T-helper 2 cell (primary cell): ENCODE data around the gene MASP1.

ENCODE experiments used
- DNase-seq, 5 experiments: peaks; one replicate each; pipeline versions ENCODE4 v3.0.0 to v3.0.0-alpha.2; 2012 to 2022
- total RNA-seq, 2 donors: gene quantifications; one replicate each; lab custom pipeline; 2026; lab: John Stamatoyannopoulos, UW

MASP1 gene, protein sequence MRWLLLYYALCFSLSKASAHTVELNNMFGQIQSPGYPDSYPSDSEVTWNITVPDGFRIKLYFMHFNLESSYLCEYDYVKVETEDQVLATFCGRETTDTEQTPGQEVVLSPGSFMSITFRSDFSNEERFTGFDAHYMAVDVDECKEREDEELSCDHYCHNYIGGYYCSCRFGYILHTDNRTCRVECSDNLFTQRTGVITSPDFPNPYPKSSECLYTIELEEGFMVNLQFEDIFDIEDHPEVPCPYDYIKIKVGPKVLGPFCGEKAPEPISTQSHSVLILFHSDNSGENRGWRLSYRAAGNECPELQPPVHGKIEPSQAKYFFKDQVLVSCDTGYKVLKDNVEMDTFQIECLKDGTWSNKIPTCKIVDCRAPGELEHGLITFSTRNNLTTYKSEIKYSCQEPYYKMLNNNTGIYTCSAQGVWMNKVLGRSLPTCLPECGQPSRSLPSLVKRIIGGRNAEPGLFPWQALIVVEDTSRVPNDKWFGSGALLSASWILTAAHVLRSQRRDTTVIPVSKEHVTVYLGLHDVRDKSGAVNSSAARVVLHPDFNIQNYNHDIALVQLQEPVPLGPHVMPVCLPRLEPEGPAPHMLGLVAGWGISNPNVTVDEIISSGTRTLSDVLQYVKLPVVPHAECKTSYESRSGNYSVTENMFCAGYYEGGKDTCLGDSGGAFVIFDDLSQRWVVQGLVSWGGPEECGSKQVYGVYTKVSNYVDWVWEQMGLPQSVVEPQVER
- 0 reads per million in 2 donors for total RNA-seq

DNA sequence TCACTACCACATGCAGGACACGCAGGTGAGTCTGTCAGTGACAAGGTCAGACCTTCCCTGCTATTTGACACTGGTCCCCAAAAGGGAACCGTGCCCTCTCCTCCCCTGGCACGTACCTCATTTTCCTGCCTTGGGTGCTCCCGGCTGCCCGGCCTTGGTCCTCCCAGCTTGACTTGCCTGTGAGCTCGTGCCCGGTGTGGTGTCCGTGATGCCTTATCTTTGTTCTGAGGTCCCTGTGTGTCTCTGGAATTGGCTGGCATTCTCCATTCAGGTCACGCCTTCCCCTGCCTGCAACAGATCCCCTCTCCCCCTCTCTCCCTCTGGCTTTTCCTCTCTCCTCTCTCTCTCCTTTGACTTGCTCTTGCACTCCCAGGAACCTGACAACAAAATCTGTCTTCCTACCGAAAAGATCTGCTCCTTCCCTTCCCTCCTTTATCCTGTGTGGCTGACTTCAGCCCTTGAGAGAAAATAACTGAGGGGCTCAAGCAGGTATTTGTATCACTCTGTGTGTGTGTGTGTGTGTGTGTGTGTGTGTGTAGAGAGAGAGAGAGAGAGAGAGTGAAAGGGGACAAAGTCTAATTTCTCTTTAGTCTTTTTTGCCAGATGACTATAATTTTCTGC lies at the start of gene MASP1:
Gene MASP1 (minus strand): TSS at position 226 of the 621 bp plus-strand sequence. CDS start 105 bp downstream, at position 121.
- DNase-seq: no peak

DNA sequence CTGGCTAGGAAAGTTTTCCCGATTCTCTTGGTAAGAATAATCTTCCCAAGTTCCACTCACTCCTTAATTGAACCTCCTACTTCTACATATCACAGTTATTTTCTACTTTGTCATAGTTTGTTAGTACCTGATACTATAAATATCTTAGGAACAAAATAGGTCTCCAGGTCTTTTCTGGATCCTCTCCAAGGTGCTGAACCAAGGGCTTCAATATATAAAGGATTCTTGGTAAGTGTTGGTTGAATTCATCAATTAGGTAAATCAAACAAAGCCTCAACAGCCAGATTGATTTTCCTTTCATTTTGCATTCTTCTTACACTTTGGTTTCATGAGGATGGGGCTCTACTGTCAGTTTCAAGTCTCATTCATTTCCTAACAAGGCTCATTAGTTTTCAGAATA lies 49.0 kb upstream of the MASP1 start:
- no peak for DNase-seq

DNA sequence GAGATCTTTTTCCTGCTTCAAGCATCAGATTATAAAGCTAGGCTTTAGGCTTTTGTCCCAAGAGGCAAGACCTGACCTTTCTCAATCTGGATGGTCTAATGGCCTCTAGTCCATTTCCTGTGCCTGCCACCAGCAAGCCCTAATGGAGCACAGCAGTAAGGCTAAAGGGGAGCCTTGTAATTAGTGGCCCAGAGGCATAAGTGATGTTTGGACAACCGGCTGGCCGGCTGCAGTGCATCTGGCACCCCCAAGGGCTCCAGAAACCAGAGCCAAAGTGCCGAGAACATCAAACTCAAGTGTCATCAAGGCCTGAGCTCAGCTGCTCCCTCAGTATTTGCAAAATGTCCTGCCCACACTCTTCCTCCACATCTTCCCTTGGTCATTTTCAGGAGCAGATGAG lies 44.8 kb upstream of the MASP1 start:
- DNase-seq: no peak

DNA sequence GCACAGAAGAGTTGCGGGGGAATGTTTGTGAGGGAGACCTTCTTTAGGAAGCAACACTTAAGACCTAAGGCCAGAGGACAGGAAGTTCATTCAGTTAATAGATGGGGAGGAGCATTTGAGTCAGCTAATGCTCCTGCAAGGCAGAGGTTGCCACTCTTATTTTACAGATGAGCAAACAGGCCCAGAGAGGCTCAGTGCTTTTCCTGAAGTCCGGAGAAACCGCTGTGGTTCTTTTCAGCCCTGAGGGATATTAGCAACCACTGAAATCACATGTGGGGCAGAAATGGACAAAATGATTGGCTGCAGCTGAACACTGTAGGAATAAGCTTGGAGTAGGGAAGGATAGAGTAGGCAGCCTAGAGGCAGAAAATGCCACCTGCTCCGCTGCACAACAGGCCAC lies 43.4 kb upstream of the MASP1 start:
- DNase-seq: no peak

DNA sequence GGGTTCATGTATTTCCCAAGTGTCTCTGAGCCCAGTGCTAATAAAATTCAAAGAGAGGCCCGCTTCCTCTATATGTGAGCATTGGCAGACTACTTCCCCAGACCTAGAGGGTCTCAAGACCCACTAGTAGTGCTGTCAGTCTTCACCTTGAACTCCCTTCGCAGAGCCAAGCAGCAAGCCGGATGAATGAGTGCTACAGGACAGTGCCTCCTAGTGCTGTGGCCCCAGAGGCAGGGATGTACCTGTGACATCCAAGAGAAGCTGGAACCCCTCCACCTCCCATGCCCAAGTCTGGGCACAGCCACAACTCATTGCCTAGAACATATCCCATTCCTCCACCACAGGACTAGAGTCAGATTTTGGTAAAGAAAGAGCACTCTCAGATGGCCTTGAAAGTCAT lies 37.2 kb upstream of the MASP1 start:
- no peak for DNase-seq

DNA sequence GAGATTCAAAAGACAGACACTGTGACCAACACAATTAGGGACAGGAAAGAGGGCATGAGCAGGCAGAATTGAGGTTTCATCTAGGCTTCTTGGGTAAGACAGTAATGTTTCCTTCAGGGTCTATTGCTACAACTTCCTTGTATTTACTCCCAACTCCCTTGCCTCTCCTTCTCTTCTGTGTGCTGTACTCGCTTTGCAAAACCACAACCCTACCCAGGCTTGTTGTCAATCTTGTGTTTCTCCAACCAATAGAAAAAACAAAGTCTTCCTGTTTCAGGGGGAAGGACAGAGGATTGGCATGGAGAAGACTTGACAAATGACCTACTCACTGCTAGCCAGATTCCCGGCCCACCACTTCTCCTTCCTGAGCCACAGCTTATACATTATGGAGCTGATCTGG lies 36.3 kb upstream of the MASP1 start:
- DNase-seq: no peak

DNA sequence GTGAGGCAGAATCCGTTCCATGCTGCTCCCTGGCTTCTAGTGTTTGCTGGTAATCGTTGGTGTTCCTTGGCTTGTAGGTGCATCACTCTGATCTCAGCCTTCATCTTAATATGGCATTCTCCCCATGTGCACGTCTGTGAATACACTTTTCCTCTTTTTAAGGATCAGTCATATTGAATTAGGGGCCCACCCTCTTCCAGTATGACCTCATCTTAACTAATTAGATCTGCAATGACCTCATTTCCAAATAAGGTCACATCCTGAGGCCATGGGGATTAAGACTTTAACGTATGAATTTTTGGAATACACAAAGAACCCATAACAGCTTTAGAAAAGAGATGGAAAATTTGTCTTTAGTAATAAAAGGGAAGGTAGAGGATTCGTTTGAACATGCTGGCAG lies 34.1 kb upstream of the MASP1 start:
- no peak for DNase-seq

DNA sequence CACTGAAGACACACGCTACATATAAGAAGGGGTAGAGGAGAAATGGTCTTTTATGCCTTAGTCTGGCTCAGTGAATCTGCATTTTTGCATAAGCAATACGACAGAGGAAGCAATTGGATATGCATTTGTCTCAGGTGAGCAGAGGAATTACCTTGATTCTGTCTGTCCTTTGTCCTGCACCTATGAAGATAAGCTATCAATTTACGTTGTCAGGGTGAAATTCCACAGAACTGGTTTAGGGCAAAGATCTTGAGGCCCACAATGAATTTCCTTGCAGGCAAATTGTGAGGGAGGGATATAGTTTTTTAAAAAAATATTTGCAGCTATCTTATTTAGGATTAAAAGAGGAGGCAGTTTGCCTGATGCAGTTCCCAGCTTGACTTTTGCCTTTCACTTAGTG lies 31.6 kb upstream of the MASP1 start:
- DNase-seq: no peak

DNA sequence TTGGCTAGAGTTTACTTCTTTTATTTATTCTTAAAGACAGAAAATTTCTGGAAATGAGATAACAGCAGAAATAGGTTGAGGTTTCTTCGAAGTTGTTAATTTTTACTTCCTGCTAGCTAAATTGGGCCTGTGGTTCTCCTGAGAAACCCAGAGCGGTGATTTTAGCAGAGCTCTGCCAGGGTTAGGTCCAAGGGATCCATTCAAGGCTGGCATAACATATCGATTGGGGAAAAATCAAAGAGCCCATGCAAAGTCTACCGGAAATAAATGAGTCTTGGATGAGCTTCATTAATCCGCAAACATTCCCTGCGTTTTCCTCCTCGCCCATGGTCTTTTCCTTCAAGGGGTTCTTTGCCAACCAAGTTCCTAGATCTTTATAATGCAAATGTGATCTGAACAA lies 30.8 kb upstream of the MASP1 start:
- no peak for DNase-seq

DNA sequence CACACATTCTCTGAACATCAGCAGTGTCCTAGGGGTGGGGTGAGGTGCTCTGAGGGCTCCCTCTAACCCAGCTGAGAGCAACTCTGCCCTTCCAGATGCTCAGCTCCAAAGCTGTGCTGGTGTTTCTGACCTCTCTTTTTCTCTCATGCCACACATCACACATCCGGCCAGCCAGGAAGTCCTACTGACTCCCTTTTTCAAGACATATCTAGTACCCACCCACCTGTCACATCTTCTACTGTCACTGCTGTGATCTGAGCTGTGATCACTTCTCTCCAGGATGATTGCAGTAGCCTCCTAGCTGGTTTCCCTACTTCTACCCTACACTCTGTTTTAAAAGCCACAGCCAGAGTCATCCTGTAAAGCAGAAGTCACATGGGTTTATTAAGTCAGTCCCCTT lies 30.2 kb upstream of the MASP1 start:
- no peak for DNase-seq

DNA sequence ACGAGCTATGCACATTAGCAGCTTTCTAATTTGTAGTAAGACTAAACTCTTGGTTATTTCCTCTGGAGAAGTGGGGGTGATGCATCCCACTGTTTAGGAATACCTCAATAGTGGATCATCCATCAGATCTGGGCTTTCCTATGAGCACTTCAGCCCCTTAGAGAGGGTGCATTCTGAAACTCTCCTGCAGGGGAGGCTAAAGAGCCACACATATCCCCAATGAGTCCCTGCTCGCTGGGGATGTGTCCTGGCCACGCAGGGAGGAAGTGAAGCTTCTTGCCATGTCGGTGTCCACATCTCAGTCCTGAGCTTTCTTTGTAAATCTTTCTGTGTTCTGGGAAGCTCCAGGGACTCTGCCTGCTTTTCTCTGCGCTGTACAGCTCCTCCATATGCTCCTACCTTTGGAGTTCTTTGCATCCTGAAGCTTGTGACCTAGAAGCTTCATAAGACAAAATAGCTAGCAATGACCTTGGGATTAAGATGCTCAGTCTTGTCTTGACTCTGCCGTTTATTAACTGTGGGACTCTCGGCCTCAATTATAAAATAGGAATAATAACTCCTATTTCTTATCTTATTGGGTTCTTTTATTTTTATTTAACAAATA lies 28.3 kb upstream of the MASP1 start:
- peak in 4 of 5 experiments; percentile 6 to 65 (median 28) for DNase-seq

DNA sequence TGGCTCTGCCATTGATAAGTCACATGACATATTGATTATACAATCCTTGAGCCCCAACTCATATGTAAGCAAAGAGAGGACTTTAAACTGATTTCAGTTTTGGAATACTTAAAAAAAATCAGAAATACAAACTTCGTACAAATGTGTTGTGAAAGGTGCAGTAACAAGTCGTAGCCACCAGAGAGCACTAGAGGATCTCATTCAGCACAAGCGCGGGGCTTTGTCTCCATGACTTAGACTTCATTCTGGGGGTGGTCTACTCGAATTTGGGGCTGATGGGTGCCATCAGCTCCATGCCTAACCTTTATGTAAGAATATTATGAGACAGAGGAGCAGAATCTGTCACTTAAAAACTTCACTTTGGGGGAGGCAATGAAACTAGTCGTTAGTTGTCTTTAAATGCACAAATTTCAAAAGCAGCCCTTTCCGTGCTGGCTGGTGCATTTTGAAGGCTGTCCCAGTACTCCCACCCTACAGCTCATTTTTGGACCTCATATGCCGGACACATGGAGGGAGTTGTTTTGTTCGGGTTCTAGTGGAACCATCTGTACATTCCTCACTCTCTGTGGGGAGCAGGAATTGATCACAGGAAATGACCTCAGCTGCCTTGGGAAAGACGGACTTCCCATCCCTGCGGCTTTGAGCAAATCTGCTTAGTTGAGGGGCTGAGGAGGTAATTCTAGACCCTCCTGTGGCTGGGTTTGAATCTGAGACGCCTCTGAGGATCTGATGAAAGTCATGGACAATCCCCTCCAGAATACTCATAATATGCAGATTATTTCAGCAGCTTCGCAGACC lies 27.5 kb upstream of the MASP1 start:
- DNase-seq: peak in 4 of 5 experiments; percentile 4 to 54 (median 18)

DNA sequence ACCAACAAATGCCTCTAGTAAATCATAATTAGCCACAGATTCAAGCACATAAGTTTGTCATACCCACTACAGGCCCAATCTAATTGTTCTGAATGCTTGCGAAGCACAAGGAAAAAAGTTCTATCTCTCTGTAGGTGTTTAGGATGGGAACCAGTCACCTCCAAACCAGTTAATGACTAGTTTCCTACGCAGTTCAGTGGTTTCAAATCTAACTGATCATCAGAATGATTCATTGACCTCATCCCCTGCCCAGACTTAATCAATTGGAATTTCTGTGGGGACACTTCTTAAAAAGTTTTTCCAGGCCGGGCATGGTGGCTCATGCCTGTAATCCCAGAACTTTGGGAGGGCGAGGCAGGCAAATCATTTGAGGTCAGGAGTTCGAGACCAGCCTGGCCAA lies 24.3 kb upstream of the MASP1 start:
- DNase-seq: no peak

DNA sequence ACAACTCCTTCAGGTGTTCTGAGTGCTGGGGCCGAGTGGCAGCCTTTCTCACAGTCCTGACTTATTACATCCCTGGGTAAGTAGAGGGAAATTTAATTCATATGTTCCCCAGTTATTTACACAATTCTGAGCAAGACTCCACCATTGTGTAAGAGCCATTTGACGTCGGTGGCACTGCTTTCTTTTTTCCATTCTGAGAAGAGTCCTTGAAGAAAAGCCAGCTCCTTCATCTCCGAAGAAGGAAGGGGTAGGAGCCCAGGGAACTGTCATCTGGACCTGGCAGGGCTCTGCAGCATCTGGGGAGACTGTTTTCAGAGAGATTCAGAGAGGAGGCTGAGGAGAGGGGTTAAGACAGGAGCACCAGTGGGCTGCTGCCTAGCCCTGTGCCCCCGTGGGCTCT lies 22.6 kb upstream of the MASP1 start:
- no peak for DNase-seq

DNA sequence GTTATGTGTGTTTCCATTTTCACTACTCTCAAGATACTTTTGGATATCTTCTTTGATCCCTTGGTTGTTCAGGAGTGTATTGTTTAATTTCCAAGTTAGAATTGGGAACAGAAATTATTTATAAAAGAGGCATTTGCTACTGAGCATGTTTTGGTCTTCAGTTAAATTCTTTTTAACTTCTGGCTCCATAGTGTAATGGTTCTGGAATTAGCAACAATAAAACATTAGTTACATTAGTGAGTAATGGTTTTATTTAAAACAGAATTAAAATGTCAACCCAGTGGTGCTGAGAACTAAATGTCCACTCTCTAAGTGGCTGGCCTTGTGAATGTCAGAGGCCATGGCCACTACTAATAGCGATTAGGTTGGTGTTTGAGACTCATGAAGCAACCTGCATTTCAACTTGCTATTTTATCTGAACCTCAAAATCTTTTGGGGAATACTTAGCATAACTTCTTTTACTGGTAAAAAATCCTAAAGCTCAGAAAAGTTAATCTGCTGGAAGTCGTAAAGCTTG lies 19.5 kb upstream of the MASP1 start:
- DNase-seq: no peak

DNA sequence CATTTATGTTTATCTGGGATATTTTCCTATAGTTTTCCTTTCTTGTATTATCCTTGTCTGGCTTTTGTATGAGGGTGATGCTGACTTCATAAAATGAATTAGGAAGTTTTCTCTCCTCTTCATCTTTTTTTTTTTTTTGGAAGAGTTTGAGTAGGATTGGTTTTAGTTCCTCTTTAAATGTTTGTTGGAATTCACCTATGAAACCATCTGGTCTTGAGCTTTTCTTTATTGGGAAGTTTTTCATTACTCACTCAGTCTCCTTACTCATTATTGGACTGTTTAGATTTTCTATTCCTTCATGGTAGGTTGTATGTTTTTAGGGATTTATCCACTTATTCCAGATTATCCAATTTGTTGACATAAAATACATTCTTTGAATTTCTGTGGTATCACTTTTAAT lies 18.7 kb upstream of the MASP1 start:
- no peak for DNase-seq

DNA sequence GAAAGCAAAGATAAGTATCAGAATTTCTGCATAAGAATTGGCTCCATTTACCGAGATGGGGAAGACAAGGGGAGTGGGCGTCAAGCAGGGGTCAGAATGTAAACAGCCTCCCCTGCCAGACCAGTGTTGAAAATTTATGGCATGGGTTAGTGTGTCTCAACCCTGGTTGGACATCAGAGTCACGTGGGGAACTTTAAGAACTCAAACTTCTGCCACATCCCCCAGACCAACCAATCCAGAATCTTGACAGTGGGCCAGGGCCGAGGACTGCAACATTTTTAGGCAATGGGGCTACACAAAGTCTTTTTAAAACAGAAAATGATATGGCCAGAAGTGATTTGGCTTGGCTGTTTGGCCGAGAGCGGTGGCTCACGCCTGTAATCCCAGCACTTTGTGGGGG lies 14.3 kb upstream of the MASP1 start:
- DNase-seq: no peak

DNA sequence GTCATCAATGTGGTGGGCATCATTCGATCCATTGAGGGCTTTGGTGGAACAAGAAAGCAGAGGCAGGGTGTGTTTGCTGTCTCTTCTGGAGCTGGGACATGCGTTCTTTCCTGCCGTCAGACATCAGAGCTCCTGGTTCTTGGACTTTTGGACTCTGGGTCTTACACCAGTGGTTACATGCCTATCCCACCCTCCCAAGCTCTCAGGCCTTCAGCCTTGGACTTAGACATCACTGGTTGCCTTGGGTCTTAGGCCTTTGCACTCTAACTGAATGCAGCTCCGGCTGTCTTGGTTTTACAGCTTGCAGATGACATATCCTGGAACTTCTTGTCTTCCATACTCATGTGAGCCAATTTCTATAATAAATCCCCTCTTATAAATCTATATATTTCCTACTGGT lies 8.1 kb upstream of the MASP1 start:
- DNase-seq: no peak

DNA sequence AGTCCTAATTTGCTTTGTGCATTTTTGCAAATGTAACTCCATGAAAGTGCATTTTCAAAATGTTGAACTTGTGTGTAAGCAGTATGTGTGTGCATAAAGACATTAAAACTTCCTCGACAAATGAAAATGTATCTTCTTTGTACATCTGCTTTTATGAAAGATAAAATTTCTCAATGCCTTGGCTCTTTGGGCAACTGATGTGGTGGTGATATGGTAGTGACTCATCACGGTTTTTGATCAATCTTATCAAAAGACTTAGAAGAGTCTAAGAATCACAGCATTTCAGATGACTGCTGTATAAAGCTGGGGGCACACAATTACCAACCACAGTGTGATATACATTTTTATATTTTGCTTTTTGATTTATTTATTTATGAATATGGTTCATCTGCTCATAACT lies 5.4 kb upstream of the MASP1 start:
- no peak for DNase-seq

DNA sequence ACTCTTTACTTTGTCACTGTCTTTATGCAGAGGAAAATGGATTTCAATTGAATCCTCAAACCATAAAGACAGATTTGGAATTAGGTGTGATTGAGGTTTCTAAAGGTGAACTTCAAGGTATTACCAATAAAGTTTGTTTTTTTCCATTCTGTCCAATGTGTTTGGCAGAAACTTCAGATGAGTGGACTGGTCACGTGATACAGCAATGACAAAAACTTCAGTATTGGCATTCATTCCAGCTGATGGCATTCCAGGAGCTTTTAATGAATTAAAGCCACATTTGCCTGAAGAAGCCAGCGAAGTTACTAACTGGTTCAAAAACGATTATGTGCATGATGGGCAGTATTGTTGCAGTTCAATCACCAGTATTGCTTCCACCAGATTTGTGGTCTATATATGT lies 4.5 kb upstream of the MASP1 start:
- no peak for DNase-seq

DNA sequence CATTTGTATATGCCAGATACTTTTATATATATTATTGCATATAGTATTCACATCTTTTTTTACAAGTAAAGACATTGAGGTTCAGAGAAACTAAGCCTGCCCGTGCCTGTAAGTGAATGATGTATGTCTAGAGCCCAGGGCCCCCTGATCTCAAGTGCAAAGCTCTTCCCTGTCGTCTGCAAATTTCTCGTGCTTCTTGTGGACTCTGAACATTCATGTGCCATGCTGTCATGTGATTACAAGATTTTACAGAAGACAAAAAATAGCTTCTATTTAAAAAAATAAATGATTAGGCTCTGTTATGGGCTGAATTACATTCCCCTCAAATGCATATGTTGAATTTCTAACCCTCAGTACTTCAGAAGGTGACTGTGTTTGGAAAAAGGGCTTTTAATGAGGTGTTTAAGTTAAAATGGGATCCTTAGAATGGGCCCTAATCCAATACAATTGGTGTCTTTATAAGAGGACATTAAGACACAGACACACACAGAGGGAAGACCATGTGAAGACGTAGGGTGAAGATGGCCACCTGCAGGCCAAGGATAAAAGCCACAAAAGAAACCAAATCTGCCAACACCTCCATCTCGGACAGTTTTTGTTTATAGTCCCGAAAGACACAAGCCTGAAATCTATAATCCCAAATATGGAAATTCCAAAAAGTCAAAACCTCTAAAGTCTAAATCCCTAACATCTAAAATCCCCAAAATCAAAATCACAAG lies 3.9 kb upstream of the MASP1 start:
- DNase-seq: no peak
